Measurements from ENCODE around the gene TMEM52.

TMEM52 gene

GRCh38 chr1:1914971-1915692 lies 3.9 kb downstream of the TMEM52 start, which contains the start of gene CALML6:
Gene CALML6, plus strand, starts transcription at chr1:1915260. Its CDS starts 21 bp downstream, at chr1:1915281.
- H3K4me3 ChIP-seq (ENCODE audit: low read depth, low read length) = no peak within 1 kb of the TSS

GRCh38 chr1:1914101-1914970 lies 4.7 kb downstream of the TMEM52 start:
- no peak for DNase-seq (ENCODE audit: low read depth)
- no peak overlapping the region for H3K4me3 ChIP-seq (ENCODE audit: low read depth, low read length)
- TF ChIP-seq CTCF (IDR thresholded peaks at IDR 0.05; ENCODE audit: insufficient read depth, low read depth, low read length, missing control alignments) = no peak

More at GRCh38 chr1:1914971-1915692, 3.9 kb downstream of the TMEM52 start, which contains the start of gene CALML6:
- no peak for DNase-seq (ENCODE audit: low read depth)
- TF ChIP-seq CTCF (IDR thresholded peaks at IDR 0.05; ENCODE audit: insufficient read depth, low read depth, low read length, missing control alignments) = no peak

- no peak for DNase-seq (ENCODE audit: low read depth)
- TF ChIP-seq CTCF (IDR thresholded peaks at IDR 0.05; ENCODE audit: insufficient read depth, low read depth, low read length, missing control alignments) = no peak
- no peak overlapping the region for H3K4me3 ChIP-seq (ENCODE audit: low read depth, low read length)
These were observed 7.6 kb downstream of the TMEM52 start for GRCh38 chr1:1911350-1912041.

GRCh38 chr1:1910651-1911331 lies 8.3 kb downstream of the TMEM52 start:
- no peak overlapping the region for H3K4me3 ChIP-seq (ENCODE audit: low read depth, low read length)
- TF ChIP-seq CTCF (IDR thresholded peaks at IDR 0.05; ENCODE audit: insufficient read depth, low read depth, low read length, missing control alignments) = no peak
- DNase-seq (ENCODE audit: low read depth) = no peak

GRCh38 chr1:1910033-1910465 lies 9.0 kb downstream of the TMEM52 start:
- no peak for TF ChIP-seq CTCF (IDR thresholded peaks at IDR 0.05; ENCODE audit: insufficient read depth, low read depth, low read length, missing control alignments)
- DNase-seq (ENCODE audit: low read depth) = no peak
- H3K4me3 ChIP-seq (ENCODE audit: low read depth, low read length) = peak overlapping the region; percentile 50; the same call in 1 of the 2 replicates

GRCh38 chr1:1908506-1908791 lies 10.6 kb downstream of the TMEM52 start:
- peak overlapping the region; percentile 52 for H3K4me3 ChIP-seq (ENCODE audit: low read depth, low read length)
- DNase-seq (ENCODE audit: low read depth) = peak; percentile 56

More at GRCh38 chr1:1908506-1908791, 10.6 kb downstream of the TMEM52 start:
- no peak for TF ChIP-seq CTCF (IDR thresholded peaks at IDR 0.05; ENCODE audit: insufficient read depth, low read depth, low read length, missing control alignments)
